ENCODE results near the gene SNX32. TPM values are rescaled to one million over a fixed set of nuclear protein-coding genes. Genes with fewer than 3 reads are reported as not detected.
"Not testable (repeated sequence)": the region's sequence is repeated elsewhere in the genome, so short reads cannot be mapped to it uniquely, and the experiment has no call there.

The SNX32 gene
- total and polyA plus RNA-seq, 8 donors = 0.12 to 0.75 (median 0.29) TPM; not detected in 2

DNA sequence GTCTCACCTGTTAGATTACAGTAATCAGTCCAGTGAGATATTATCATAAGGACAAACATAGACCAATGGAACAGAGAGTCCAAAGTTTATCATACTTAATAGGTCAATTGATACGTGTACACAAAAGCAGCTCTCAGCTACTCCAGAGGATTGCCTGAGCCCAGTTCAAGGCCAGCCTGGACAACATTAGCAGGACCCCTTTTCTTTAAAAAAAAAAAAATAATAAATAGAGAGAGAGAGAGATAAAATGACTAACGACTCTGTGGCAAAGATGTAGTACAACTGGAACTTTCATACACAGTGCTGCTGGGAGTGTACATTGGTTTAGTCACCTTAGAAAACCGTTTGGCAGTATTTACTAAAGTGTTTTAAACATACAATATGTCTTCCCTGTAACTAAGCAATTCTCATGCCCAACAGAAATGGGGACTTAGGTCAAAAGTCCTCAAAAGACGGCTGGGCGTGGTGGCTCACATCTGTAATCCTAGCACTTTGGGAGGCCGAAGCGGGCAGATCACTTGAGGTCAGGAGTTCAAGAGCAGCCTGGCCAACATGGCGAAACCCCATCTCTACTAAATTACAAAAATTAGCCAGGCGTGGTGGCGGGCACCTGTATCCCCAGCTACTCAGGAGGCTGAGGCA is 10.6 kb downstream of the SNX32 start:
- intact Hi-C loops (cut with DNase I) = no loop called here
- Histone ChIP-seq H3K4me1 (no peaks in the 10 kb centered on the region), H3K36me3 (no peaks in the 10 kb centered on the region), H3K27me3 (no peaks in the 10 kb centered on the region), H3K4me3 (no peak overlapping the region), H3K9me3 (no peaks in the 10 kb centered on the region), H3K27ac (no peak overlapping the region)
- FAIRE-seq = no peak
- WGBS, 2 donors = 71 to 77% methylated on average over 10 of the region's 10 CpGs
- no peak for DNase-seq
- TF ChIP-seq, protein P1, sequence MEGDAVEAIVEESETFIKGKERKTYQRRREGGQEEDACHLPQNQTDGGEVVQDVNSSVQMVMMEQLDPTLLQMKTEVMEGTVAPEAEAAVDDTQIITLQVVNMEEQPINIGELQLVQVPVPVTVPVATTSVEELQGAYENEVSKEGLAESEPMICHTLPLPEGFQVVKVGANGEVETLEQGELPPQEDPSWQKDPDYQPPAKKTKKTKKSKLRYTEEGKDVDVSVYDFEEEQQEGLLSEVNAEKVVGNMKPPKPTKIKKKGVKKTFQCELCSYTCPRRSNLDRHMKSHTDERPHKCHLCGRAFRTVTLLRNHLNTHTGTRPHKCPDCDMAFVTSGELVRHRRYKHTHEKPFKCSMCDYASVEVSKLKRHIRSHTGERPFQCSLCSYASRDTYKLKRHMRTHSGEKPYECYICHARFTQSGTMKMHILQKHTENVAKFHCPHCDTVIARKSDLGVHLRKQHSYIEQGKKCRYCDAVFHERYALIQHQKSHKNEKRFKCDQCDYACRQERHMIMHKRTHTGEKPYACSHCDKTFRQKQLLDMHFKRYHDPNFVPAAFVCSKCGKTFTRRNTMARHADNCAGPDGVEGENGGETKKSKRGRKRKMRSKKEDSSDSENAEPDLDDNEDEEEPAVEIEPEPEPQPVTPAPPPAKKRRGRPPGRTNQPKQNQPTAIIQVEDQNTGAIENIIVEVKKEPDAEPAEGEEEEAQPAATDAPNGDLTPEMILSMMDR (IDR thresholded peaks at IDR 0.05) = no peak
- peak in 1 of 4 donors; percentile 25 for ATAC-seq

DNA sequence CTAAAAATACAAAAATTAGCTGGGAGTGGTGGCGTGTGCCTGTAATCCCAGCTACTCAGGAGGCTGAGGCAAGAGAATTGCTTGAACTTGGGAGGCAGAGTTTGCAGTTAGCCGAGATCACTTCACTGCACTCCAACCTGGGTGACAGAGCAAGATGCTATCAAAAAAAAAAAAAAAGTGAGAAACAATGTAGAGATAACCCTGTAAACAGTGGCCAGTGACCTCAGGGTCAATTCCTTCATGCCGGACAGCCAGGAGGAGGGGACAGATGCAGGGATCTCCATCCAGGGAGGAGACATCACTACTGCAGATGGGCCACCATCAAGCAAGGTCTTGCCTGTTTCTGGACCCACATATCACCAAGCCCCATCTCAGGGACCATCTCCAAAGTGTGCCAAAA is 14.0 kb downstream of the SNX32 start:
- H3K4me1 ChIP-seq = no peaks in the 10 kb centered on the region
- intact Hi-C loops (cut with DNase I) = no loop called here

DNA sequence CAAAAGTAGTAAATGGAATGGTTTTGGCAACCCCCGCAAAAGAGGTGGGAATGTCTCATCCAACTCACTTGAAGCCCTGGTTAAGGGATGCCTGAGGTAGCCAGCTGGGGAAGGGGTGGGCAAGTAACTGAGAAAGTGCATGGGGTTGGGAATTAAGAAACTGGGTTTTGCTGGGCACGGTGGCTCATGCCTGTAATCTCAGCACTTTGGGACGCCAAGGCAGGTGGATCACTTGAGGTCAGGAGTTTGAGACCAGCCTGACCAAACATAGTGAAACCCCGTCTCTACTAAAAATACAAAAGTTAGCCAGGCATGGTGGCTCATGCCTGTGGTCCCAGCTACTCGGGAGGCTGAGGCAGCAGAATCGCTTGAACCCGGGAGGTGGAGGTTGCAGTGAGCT is 14.9 kb downstream of the SNX32 start:
- H3K27me3 ChIP-seq; H3K36me3 ChIP-seq; H3K4me1 ChIP-seq; FAIRE-seq; H3K9me3 ChIP-seq; H3K27ac ChIP-seq; H3K4me3 ChIP-seq; intact Hi-C loops (cut with DNase I); ATAC-seq; DNase-seq: not testable (repeated sequence)
- 58 to 61% methylated on average over 7 of the region's 7 CpGs for WGBS, 2 donors

More for the DNA sequence above, 14.0 kb downstream of the SNX32 start:
- DNase-seq (no peak), ATAC-seq (no peak), FAIRE-seq (no peak)
- Histone ChIP-seq H3K4me3 (no peak overlapping the region), H3K27me3 (no peaks in the 10 kb centered on the region), H3K27ac (no peak overlapping the region), H3K9me3 (no peaks in the 10 kb centered on the region), H3K36me3 (no peaks in the 10 kb centered on the region)
- TF ChIP-seq, protein P1 (IDR thresholded peaks at IDR 0.05) = no peak
- 81 to 82% methylated on average over 3 of the region's 3 CpGs for WGBS, 2 donors

DNA sequence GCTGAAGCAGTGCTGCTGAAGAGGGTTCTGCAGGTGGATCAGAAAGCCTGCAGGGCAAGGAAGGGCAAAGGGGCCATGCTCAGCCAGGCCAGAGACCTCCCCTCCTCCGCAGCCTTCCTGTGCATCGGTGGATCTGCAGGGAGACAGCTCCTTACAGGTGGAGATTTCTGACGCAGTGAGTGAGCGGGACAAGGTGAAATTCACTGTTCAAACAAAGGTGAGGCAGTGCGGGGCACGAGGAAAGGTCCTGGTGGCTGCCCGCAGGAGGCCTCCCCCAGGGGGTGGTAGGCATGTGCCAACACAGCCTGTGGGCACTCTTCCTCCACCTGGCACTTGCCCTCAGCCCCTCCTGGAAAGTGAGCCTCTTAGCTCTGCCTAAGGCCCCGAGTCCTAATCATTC is 15.6 kb downstream of the SNX32 start:
- 44 to 53% methylated on average over 8 of the region's 8 CpGs for whole genome bisulfite sequencing, 2 donors
- DNase-seq = no peak

DNA sequence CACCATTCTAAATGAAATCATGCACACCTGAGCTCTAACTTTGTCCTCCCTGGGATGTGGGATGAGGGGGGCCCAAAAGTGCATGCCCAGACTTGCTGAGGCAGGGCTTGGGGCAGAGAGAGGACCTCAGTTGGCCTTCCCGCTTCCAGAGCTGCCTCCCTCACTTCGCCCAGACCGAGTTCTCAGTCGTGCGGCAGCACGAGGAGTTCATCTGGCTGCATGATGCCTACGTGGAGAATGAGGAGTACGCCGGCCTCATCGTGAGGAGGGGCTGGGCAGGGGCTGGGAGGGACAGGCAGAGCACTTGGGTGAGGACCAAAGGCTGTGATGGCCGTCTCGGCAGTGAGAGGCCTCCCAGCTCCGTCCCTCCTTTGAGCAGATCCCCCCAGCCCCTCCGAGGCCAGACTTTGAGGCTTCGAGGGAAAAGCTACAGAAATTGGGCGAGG is 16.0 kb downstream of the SNX32 start:
- Histone ChIP-seq H3K27me3 (no peaks in the 10 kb centered on the region), H3K9me3 (no peaks in the 10 kb centered on the region), H3K4me1 (no peaks in the 10 kb centered on the region), H3K27ac (no peak overlapping the region), H3K4me3 (no peak overlapping the region), H3K36me3 (peaks cover 0 to 4% (median 1%) of the 10 kb centered on the region in 3 donors)
- FAIRE-seq = no peak
- peak in 1 of 6 donors; percentile 59 for DNase-seq
- 50 to 54% methylated on average over 16 of the region's 16 CpGs for WGBS, 2 donors
- TF ChIP-seq, protein P1 (IDR thresholded peaks at IDR 0.05) = no peak
- intact Hi-C loops (cut with DNase I) = no loop called here
- no peak for ATAC-seq

More for the DNA sequence above, 15.6 kb downstream of the SNX32 start:
- Histone ChIP-seq H3K9me3 (no peaks in the 10 kb centered on the region), H3K27ac (no peak overlapping the region), H3K4me3 (no peak overlapping the region), H3K4me1 (no peaks in the 10 kb centered on the region), H3K27me3 (no peaks in the 10 kb centered on the region), H3K36me3 (no peaks in the 10 kb centered on the region)
- no peak for ATAC-seq
- FAIRE-seq = no peak
- TF ChIP-seq, protein P1 (IDR thresholded peaks at IDR 0.05) = no peak
- intact Hi-C loops (cut with DNase I) = no loop called here
